PFSK-1 (cell line): ENCODE data around the gene ACTR1A.

ENCODE experiments used
- FOXP2 ChIP-seq: optimal IDR thresholded peaks from 2 replicates; pipeline ENCODE3; 2011; ENCODE audit warnings: borderline replicate concordance, control low read depth, inconsistent platforms; ENCODE audit not compliant: insufficient read depth; ENCODE audit errors: extremely low read length, extremely low read depth
- POLR2AphosphoS5 ChIP-seq: IDR thresholded peaks from 2 replicates; pipeline ENCODE4 v1.6.1; 2012; ENCODE audit warnings: low read depth, mild to moderate bottlenecking, control low read depth, low read length, moderate library complexity
- SIN3A ChIP-seq: IDR thresholded peaks from 2 replicates; pipeline ENCODE4 v1.6.1; 2012; ENCODE audit warnings: mild to moderate bottlenecking, low read length, moderate library complexity, borderline replicate concordance; ENCODE audit not compliant: insufficient read depth

GRCh38 chr10:102527546-102527945, 25.0 kb upstream of the ACTR1A start:
- TF ChIP-seq SIN3A, result no peak
- TF ChIP-seq POLR2AphosphoS5, result no peak
- TF ChIP-seq FOXP2, result no peak
